HUES64 (cell line): ENCODE results near the gene FAM120AOS.

Experiments
- H3K27ac ChIP-seq: 2 replicates; pipeline ENCODE4 v1.7.0; 2013; ENCODE audit warnings: low read depth, low read length, inconsistent platforms
- H3K27me3 ChIP-seq: 2 replicates; pipeline ENCODE4 v1.6.1; 2013; ENCODE audit warnings: mild to moderate bottlenecking, low read length; ENCODE audit not compliant: insufficient read depth
- H3K36me3 ChIP-seq: 2 replicates; pipeline ENCODE4 v1.6.1; 2013; ENCODE audit warnings: mild to moderate bottlenecking, low read length; ENCODE audit not compliant: insufficient read depth
- H3K4me1 ChIP-seq: 2 replicates; pipeline ENCODE4 v1.6.1; 2013; ENCODE audit warnings: mild to moderate bottlenecking, low read length, moderate library complexity; ENCODE audit not compliant: insufficient read depth
- H3K4me3 ChIP-seq: 2 replicates; pipeline ENCODE4 v1.5.1; 2013; ENCODE audit warnings: mild to moderate bottlenecking, low read length, moderate library complexity
- H3K9ac ChIP-seq: 2 replicates; pipeline ENCODE4 v1.6.1; 2013; ENCODE audit warnings: mild to moderate bottlenecking, low read depth, low read length
- H3K9me3 ChIP-seq: 2 replicates; pipeline ENCODE4 v1.6.1; 2013; ENCODE audit warnings: low read depth, low read length; ENCODE audit not compliant: insufficient read depth
- WGBS: fragments of 150-250, 120-280 bp; methylation state at CpG from one replicate; pipeline ENCODE4 v1.1.7; 2013; ENCODE audit warnings: missing lambda C conversion rate; 5-methylcytosine and 5-hydroxymethylcytosine counted together

FAM120AOS gene

GRCh38 chr9:93437996-93438395 lies 15.4 kb downstream of the FAM120AOS start:
- H3K27ac ChIP-seq: no peak overlapping the region
- H3K4me1 ChIP-seq: peaks cover 6% of the 10 kb centered on the region; the same call in 1 of the 2 replicates
- H3K9me3 ChIP-seq: no peaks in the 10 kb centered on the region
- H3K36me3 ChIP-seq: no peaks in the 10 kb centered on the region
- WGBS: 91% methylated on average over 2 of the region's 2 CpGs
- no peak overlapping the region for H3K4me3 ChIP-seq
- H3K27me3 ChIP-seq: no peaks in the 10 kb centered on the region
- no peak overlapping the region for H3K9ac ChIP-seq

GRCh38 chr9:93436655-93437407 lies 16.6 kb downstream of the FAM120AOS start:
- Histone ChIP-seq H3K4me1 (peaks cover 6% of the 10 kb centered on the region; the same call in 1 of the 2 replicates), H3K9ac (no peak overlapping the region), H3K27me3 (no peaks in the 10 kb centered on the region), H3K4me3 (no peak overlapping the region), H3K9me3 (no peaks in the 10 kb centered on the region), H3K27ac (no peak overlapping the region), H3K36me3 (no peaks in the 10 kb centered on the region)
- WGBS: 85% methylated on average over 7 of the region's 7 CpGs

- H3K27ac ChIP-seq: no peak overlapping the region
- WGBS: 91% methylated on average over 5 of the region's 6 CpGs
- H3K9me3 ChIP-seq: no peaks in the 10 kb centered on the region
- H3K4me3 ChIP-seq: no peak overlapping the region
- peaks cover 6% of the 10 kb centered on the region; the same call in 1 of the 2 replicates for H3K4me1 ChIP-seq
- no peaks in the 10 kb centered on the region for H3K36me3 ChIP-seq
- H3K27me3 ChIP-seq: no peaks in the 10 kb centered on the region
- no peak overlapping the region for H3K9ac ChIP-seq
These were observed 17.2 kb downstream of the FAM120AOS start for GRCh38 chr9:93436218-93436617.

- Histone ChIP-seq H3K4me1 (peaks cover 6% of the 10 kb centered on the region; the same call in 1 of the 2 replicates), H3K27ac (no peak overlapping the region), H3K36me3 (no peaks in the 10 kb centered on the region), H3K4me3 (no peak overlapping the region), H3K9ac (no peak overlapping the region), H3K27me3 (no peaks in the 10 kb centered on the region), H3K9me3 (no peaks in the 10 kb centered on the region)
- WGBS: 88% methylated on average over 8 of the region's 8 CpGs
These were observed 18.0 kb downstream of the FAM120AOS start for GRCh38 chr9:93435386-93435785.

DNA sequence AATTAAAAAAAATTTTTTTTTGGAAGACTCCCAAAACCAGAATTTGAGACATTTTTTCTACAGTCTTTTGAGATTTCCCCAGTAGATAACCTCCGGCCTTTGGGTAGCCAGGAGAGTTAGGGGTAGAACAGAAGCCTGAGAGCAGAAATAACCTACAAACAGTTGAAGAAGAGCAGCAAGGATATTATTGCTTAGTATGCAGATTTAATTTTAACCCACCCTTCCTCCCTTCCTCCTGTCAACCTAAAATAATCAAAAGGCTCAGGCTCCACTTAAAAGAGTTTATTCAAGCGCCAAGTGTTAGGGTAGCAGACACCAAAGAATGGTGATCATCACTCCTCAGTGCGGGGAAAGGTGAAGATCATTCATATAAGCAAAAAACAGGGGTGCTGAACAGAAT lies 19.3 kb downstream of the FAM120AOS start:
- no peak overlapping the region for H3K27ac ChIP-seq
- H3K9ac ChIP-seq: no peak overlapping the region
- no peak overlapping the region for H3K4me3 ChIP-seq
- no peaks in the 10 kb centered on the region for H3K27me3 ChIP-seq
- peaks cover 6% of the 10 kb centered on the region; the same call in 1 of the 2 replicates for H3K4me1 ChIP-seq
- H3K36me3 ChIP-seq: no peaks in the 10 kb centered on the region
- H3K9me3 ChIP-seq: no peaks in the 10 kb centered on the region
- WGBS: 92% methylated on average over 3 of the region's 3 CpGs

DNA sequence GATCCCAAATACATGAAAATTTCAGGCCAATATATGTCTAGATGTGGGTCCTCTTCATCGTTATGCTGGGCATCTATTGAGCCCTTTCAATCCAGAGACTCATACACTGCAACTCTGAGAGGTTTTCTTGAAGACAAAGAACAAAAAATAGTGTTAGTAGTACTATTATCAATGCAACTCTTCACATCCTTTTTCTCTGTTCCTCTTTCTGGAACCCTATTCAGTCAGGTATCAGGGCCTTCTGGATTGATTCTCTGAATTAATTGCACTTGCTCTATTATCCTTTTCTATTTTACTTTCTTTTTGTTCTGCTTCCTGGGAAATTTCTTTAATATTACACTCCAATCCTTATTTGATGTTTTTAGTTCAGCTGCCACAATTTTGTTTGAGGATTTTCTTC lies 20.4 kb downstream of the FAM120AOS start:
- 100% methylated on average over 1 of the region's 1 CpG for WGBS
- H3K4me3 ChIP-seq: no peak overlapping the region
- no peak overlapping the region for H3K27ac ChIP-seq
- H3K27me3 ChIP-seq: no peaks in the 10 kb centered on the region
- H3K9me3 ChIP-seq: no peaks in the 10 kb centered on the region
- H3K9ac ChIP-seq: no peak overlapping the region
- peaks cover 6% of the 10 kb centered on the region; the same call in 1 of the 2 replicates for H3K4me1 ChIP-seq
- no peaks in the 10 kb centered on the region for H3K36me3 ChIP-seq

DNA sequence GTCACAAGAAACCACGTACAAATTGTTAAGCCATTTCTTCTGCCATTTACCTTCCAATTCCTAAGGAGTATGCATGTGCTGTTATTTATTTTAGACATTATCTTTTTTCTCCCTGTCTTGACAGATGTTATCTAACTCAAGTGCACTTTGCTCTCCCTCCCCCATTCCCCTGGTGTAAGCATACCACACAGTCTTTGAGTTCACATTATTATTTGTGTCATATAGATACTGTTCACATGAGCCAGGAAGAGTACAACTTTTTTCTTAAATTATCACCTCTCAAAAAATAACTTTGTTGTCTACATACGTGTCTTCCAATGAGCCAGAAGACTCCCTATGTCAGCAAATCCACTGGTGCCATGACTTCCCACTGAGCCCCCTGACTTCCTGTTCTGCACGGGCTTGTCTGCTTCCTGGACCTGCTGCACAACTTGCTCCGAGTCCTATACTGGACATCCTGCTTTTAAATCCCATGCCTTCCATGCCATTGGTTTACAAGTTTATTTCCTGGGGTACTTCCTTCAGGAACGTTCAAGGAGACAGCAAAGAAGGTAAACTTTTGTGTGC lies 21.8 kb downstream of the FAM120AOS start:
- WGBS: 89% methylated on average over 5 of the region's 5 CpGs

DNA sequence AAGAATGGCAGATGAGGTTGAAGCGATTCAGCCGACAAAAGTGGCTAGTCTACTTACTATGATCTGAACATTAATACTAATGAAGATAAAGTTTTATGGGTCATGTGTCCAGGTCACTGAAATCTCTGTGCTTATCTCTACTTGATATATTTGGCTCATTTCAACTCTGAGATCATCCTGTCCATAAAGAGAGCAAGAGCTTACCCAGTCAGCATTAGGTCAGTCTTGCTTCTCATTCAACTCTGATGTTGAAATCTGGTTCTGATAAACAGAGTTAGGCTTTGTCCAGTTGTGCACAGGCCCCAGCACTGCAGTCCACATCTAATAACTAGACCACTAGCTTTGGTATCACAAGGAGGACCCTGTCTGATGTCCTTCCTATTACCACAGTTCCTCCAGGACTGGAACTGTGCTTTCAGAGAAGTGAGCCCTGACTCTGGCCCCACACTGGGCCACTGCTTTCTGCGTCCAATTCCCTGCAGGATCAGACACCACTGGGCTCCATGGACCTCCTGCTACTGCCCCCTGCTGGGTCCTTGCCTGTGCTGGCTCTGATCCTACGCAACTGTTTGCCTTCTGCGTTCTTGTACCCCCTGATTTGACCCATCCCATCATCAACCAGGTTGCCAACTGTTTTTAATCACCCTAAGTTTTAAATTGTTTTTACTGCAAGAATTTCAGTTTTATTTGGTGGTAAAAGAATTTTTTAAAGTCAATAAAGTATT lies 25.6 kb downstream of the FAM120AOS start:
- H3K9me3 ChIP-seq: peaks cover 6% of the 10 kb centered on the region; the same call in 1 of the 2 replicates
- no peak overlapping the region for H3K27ac ChIP-seq
- H3K4me1 ChIP-seq: no peaks in the 10 kb centered on the region
- no peaks in the 10 kb centered on the region for H3K36me3 ChIP-seq
- H3K9ac ChIP-seq: no peak overlapping the region
- 79% methylated on average over 5 of the region's 5 CpGs for WGBS
- H3K27me3 ChIP-seq: no peaks in the 10 kb centered on the region
- no peak overlapping the region for H3K4me3 ChIP-seq

More for the DNA sequence above, 21.8 kb downstream of the FAM120AOS start:
- no peak overlapping the region for H3K9ac ChIP-seq
- no peak overlapping the region for H3K27ac ChIP-seq
- H3K4me1 ChIP-seq: peaks cover 6% of the 10 kb centered on the region; the same call in 1 of the 2 replicates
- no peaks in the 10 kb centered on the region for H3K27me3 ChIP-seq
- no peaks in the 10 kb centered on the region for H3K9me3 ChIP-seq
- H3K36me3 ChIP-seq: no peaks in the 10 kb centered on the region
- no peak overlapping the region for H3K4me3 ChIP-seq

- no peak overlapping the region for H3K9ac ChIP-seq
- H3K4me3 ChIP-seq: no peak overlapping the region
- no peaks in the 10 kb centered on the region for H3K4me1 ChIP-seq
- peaks cover 6% of the 10 kb centered on the region; the same call in 1 of the 2 replicates for H3K9me3 ChIP-seq
- no peak overlapping the region for H3K27ac ChIP-seq
- H3K36me3 ChIP-seq: no peaks in the 10 kb centered on the region
- 91% methylated on average over 10 of the region's 10 CpGs for WGBS
- H3K27me3 ChIP-seq: no peaks in the 10 kb centered on the region
These were observed 30.3 kb downstream of the FAM120AOS start for GRCh38 chr9:93422977-93423616.

- Histone ChIP-seq H3K9me3 (0 out of 2 replicates have a peak, but pooled peaks cover 4% of the 10 kb centered on the region), H3K4me1 (no peaks in the 10 kb centered on the region), H3K27me3 (no peaks in the 10 kb centered on the region), H3K4me3 (no peak overlapping the region), H3K9ac (no peak overlapping the region), H3K36me3 (no peaks in the 10 kb centered on the region), H3K27ac (no peak overlapping the region)
- 100% methylated on average over 1 of the region's 1 CpG for WGBS
These were observed 34.4 kb downstream of the FAM120AOS start for GRCh38 chr9:93419023-93419422.

DNA sequence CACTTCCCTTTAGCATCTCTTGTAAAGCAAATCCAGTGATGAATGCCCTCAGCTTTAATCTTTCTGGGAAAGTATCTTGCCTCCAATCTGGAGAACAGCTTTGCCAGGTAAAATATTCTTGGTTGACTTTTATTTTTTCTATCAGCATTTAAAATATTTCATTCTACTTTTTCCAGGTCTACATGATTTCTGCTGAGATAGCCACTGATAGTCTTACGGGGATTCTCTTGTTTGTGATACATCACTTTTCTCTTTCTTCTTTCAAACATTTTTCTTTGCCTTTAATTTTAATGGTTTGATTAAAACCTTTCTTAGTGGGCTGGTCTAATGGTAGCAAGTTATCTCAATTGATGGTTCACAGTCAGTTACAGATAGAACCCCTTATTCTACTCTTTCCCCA lies 35.8 kb downstream of the FAM120AOS start:
- H3K4me3 ChIP-seq: no peak overlapping the region
- 90% methylated on average over 1 of the region's 1 CpG for WGBS
- no peaks in the 10 kb centered on the region for H3K27me3 ChIP-seq
- 0 out of 2 replicates have a peak, but pooled peaks cover 4% of the 10 kb centered on the region for H3K9me3 ChIP-seq
- H3K36me3 ChIP-seq: no peaks in the 10 kb centered on the region
- H3K9ac ChIP-seq: no peak overlapping the region
- H3K27ac ChIP-seq: no peak overlapping the region
- H3K4me1 ChIP-seq: no peaks in the 10 kb centered on the region
